GM19463 (cell line): ENCODE results near the gene KSR1.

ENCODE experiments used
- ATAC-seq: cut with Tn5 transposase; IDR thresholded peaks from one replicate; pipeline ENCODE4 v1.9.1; 2021; ENCODE audit warnings: mild to moderate bottlenecking, moderate library complexity; ENCODE audit not compliant: unreplicated experiment

The KSR1 gene

GRCh38 chr17:27547301-27547683, 91.0 kb downstream of the KSR1 start:
- no peak for ATAC-seq

- ATAC-seq, result no peak
These were observed 92.1 kb downstream of the KSR1 start for GRCh38 chr17:27548369-27548768.

GRCh38 chr17:27549251-27549893, 93.1 kb downstream of the KSR1 start:
- no peak for ATAC-seq

GRCh38 chr17:27550291-27550930, 94.2 kb downstream of the KSR1 start:
- no peak for ATAC-seq

- ATAC-seq, result no peak
These were observed 94.8 kb downstream of the KSR1 start for GRCh38 chr17:27550974-27551505.

GRCh38 chr17:27551701-27552248, 95.5 kb downstream of the KSR1 start:
- no peak for ATAC-seq

GRCh38 chr17:27552276-27552732, 96.1 kb downstream of the KSR1 start:
- no peak for ATAC-seq

GRCh38 chr17:27553019-27553511, 96.8 kb downstream of the KSR1 start:
- no peak for ATAC-seq

GRCh38 chr17:27554152-27554551, 97.9 kb downstream of the KSR1 start:
- ATAC-seq, result no peak

GRCh38 chr17:27554911-27555310, 98.7 kb downstream of the KSR1 start:
- no peak for ATAC-seq

GRCh38 chr17:27555339-27555738, 99.1 kb downstream of the KSR1 start:
- ATAC-seq, result no peak

- ATAC-seq, result no peak
These were observed 102.1 kb downstream of the KSR1 start for GRCh38 chr17:27558341-27558740.

- no peak for ATAC-seq
These were observed 102.7 kb downstream of the KSR1 start for GRCh38 chr17:27558842-27559505.

GRCh38 chr17:27559506-27560481, 103.5 kb downstream of the KSR1 start:
- ATAC-seq, result no peak

- ATAC-seq, result no peak
These were observed 104.4 kb downstream of the KSR1 start for GRCh38 chr17:27560668-27561067.

- no peak for ATAC-seq
These were observed 106.7 kb downstream of the KSR1 start for GRCh38 chr17:27562777-27563455.

- no peak for ATAC-seq
These were observed 107.3 kb downstream of the KSR1 start for GRCh38 chr17:27563532-27563931.

GRCh38 chr17:27564463-27564862, 108.2 kb downstream of the KSR1 start:
- no peak for ATAC-seq

GRCh38 chr17:27565874-27566670, 109.8 kb downstream of the KSR1 start:
- ATAC-seq, result no peak
